ENCODE data around the gene IGFALS. TPM values are rescaled to one million over a fixed set of nuclear protein-coding genes. Genes with fewer than 3 reads are reported as not detected.
"Not testable (repeated sequence)": the region's sequence is repeated elsewhere in the genome, so short reads cannot be mapped to it uniquely, and the experiment has no call there.

Gene IGFALS
- total and polyA plus RNA-seq, 11 donors = 0.12 to 0.38 (median 0.23) TPM; not detected in 8

DNA sequence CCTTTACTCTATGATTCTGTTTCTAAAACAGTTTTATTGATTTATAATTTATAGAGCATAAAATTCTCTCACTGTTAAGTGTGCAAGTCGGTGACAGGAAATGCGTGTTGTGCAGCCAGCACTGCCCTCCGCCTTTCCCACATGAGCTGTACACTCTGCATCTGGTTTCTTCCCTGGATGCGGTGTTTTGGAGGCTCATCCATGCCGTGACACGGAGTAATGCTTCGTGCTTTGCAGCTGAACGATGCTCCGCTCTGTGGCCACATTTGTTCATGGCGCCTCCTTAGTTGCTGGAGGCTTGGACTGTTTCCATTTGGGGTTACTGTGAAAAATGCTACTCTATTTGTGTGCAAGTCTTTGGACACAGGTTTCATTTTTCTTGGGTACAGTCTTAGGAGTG lies 7.2 kb upstream of the IGFALS start:
- no peak for ATAC-seq
- no peaks in the 10 kb centered on the region for H3K27me3 ChIP-seq
- no peak for TF ChIP-seq POLR2A (IDR thresholded peaks at IDR 0.05)
- TF ChIP-seq, protein P1, sequence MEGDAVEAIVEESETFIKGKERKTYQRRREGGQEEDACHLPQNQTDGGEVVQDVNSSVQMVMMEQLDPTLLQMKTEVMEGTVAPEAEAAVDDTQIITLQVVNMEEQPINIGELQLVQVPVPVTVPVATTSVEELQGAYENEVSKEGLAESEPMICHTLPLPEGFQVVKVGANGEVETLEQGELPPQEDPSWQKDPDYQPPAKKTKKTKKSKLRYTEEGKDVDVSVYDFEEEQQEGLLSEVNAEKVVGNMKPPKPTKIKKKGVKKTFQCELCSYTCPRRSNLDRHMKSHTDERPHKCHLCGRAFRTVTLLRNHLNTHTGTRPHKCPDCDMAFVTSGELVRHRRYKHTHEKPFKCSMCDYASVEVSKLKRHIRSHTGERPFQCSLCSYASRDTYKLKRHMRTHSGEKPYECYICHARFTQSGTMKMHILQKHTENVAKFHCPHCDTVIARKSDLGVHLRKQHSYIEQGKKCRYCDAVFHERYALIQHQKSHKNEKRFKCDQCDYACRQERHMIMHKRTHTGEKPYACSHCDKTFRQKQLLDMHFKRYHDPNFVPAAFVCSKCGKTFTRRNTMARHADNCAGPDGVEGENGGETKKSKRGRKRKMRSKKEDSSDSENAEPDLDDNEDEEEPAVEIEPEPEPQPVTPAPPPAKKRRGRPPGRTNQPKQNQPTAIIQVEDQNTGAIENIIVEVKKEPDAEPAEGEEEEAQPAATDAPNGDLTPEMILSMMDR (IDR thresholded peaks at IDR 0.05) = no peak
- H3K9me3 ChIP-seq = peaks cover 0 to 7% (median 0%) of the 10 kb centered on the region in 12 donors
- intact Hi-C loops (cut with DNase I) = no loop called here
- no peaks in the 10 kb centered on the region for H3K4me1 ChIP-seq
- no peak overlapping the region for H3K4me3 ChIP-seq
- no peak for DNase-seq
- no peak overlapping the region for H3K27ac ChIP-seq
- whole genome bisulfite sequencing, 4 donors = 69 to 85% (median 84%) methylated on average over 10 of the region's 10 CpGs
- peaks cover 0 to 7% (median 2%) of the 10 kb centered on the region in 9 donors for H3K36me3 ChIP-seq

DNA sequence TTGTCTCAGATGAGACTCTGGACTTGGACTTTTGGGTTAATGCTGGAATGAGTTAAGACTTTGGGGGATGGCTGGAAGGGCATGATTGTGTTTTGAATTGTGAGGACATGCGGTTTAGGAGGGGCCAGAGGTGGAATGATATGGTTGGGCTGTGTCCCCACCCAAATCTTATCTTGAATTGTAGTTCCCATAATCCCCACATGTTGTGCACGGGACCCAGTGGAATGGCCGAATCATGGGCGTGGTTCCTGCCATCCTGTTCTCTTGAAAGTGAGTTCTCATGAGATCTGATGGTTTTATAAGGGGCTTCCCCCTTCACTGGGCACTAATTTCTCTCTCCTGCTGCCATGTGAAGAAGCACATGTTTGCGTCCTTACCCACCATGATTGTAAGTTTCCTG lies 5.8 kb upstream of the IGFALS start:
- DNase-seq; H3K27me3 ChIP-seq; H3K9me3 ChIP-seq; H3K4me3 ChIP-seq; H3K4me1 ChIP-seq; intact Hi-C loops (cut with DNase I); H3K27ac ChIP-seq; ATAC-seq; H3K36me3 ChIP-seq: not testable (repeated sequence)
- WGBS, 4 donors = 70 to 88% (median 83%) methylated on average over 4 to 5 of the region's 5 CpGs

DNA sequence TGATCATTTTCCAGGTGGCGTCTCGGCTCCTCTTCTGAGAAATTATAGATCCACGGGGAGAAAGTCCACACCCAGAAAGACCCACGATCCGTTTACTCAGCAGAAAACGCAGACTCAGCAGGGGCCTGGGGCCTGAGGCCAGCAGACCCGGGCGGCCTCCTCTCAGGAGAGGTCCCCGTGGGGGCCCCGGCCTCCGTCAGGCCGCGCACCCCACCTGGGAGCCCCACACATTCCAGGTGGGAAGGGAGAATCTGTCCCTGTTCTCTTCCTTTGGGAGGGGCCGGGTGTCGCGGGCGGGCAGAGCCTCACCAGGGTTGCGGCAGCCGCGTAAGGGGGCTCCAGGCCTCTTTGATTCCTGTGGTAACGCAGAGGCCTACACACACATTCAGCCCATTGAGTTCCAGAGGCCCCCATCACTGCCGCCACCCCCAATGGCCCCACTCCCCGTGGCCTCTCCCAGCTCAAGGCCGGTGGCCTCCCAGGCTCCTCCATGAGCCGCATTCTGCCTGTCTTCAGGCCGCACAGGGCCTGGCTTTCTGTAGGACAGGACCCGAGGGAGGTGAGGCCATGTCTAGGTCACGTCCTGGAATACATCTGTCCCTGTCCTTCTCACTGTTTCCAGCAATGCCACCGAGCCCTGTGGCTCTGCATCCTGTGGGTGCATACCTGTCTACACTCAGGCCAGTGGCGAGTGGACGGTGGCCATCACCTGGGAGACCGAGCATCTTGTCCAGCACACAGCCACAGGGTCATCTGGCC lies 1.6 kb upstream of the IGFALS start:
- DNase-seq (peak in 1 of 5 donors; percentile 22), ATAC-seq (no peak)
- H3K4me1 ChIP-seq = no peaks in the 10 kb centered on the region
- no peak overlapping the region for H3K4me3 ChIP-seq
- no peak overlapping the region for H3K27ac ChIP-seq
- WGBS, 4 donors = 84 to 89% (median 87%) methylated on average over 14 to 32 of the region's 32 CpGs
- H3K27me3 ChIP-seq = no peaks in the 10 kb centered on the region
- TF ChIP-seq POLR2A (IDR thresholded peaks at IDR 0.05) = no peak
- TF ChIP-seq, protein P1 (IDR thresholded peaks at IDR 0.05) = no peak
- intact Hi-C loops (cut with DNase I) = no loop called here
- H3K9me3 ChIP-seq = peaks cover 0 to 7% (median 0%) of the 10 kb centered on the region in 12 donors
- peaks cover 0 to 17% (median 0%) of the 10 kb centered on the region in 9 donors for H3K36me3 ChIP-seq

DNA sequence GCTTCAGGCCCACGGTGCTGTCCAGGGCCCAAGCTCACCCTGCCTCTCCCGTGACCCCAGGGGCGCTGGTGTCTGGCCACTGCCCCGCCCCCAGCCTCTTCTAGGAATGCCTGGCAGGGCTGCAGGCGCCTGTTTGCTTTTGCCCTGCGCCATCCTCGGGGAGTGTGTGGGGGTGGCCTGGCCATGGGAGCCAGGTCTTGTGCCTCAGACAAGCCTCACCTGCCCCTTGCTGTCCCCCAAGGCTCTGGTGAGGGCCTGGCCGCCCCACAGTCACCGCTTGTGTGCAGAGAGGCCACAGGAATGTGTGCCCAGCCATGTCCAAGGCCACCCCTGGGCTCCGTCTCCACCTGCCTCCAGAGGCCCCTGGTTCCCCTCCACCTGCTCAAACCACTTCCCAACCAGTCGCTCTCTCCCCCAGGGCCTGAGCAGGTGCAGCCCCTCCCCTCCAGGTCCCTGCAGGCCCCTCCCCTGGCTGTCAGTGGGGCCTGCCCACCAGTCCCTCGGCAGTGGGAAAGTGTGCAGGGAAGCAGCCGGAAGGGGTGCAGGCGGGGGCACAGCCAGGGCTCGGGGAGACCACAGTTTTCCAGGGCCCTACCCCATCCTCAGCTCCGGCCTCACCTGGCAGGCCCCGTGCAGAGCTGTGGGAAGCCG lies 841 bp upstream of the IGFALS start:
- no peak overlapping the region for H3K4me3 ChIP-seq
- DNase-seq = peak in 4 of 5 donors; percentile 7 to 26 (median 22)
- H3K4me1 ChIP-seq = no peaks in the 10 kb centered on the region
- peak in 1 of 4 donors; percentile 21 for ATAC-seq
- intact Hi-C loops (cut with DNase I) = no loop called here
- TF ChIP-seq POLR2A (IDR thresholded peaks at IDR 0.05) = no peak
- TF ChIP-seq, protein P1 (IDR thresholded peaks at IDR 0.05) = no peak
- 56 to 87% (median 65%) methylated on average over 6 to 18 of the region's 18 CpGs for WGBS, 4 donors
- H3K27me3 ChIP-seq = no peaks in the 10 kb centered on the region
- H3K36me3 ChIP-seq = peaks cover 0 to 23% (median 3%) of the 10 kb centered on the region in 9 donors
- H3K27ac ChIP-seq = no peak overlapping the region
- H3K9me3 ChIP-seq = peaks cover 0 to 7% (median 0%) of the 10 kb centered on the region in 12 donors

Data from heart left ventricle (tissue), 16 donors.